ENCODE measurements around the gene MAP4. TPM values are rescaled to one million over a fixed set of nuclear protein-coding genes. Genes with fewer than 3 reads are reported as not detected.

Gene MAP4
- polyA plus RNA-seq, 1 donor from 2014 or later = 186 TPM

- H3K36me3 ChIP-seq (ENCODE audit: insufficient read depth, low read length) = no peaks in the 10 kb centered on the region
- no peak overlapping the region for H3K4me2 ChIP-seq (ENCODE audit: low read length)
- no peaks in the 10 kb centered on the region for H3F3A ChIP-seq (ENCODE audit: insufficient read depth, low read length, poor library complexity, severe bottlenecking)
- peak overlapping the region; percentile 1 for H3K27ac ChIP-seq (ENCODE audit: low read length)
- no peaks in the 10 kb centered on the region for H4K20me1 ChIP-seq (ENCODE audit: insufficient read depth)
- H2AFZ ChIP-seq (ENCODE audit: low read depth, low read length) = no peak overlapping the region
- no peak overlapping the region for H3K4me3 ChIP-seq (ENCODE audit: low read length)
- no peaks in the 10 kb centered on the region for H3K27me3 ChIP-seq (ENCODE audit: insufficient read depth, low read depth, low read length)
- TF ChIP-seq SMC3 (conservative IDR thresholded peaks at IDR 0.05; ENCODE audit: poor library complexity) = no peak
- no peak for TF ChIP-seq RAD21 (conservative IDR thresholded peaks at IDR 0.05)
- TF ChIP-seq MXI1 (conservative IDR thresholded peaks at IDR 0.05; ENCODE audit: poor library complexity, severe bottlenecking) = no peak
- no peak for TF ChIP-seq REST (IDR thresholded peaks at IDR 0.05; ENCODE audit: borderline replicate concordance)
- TF ChIP-seq TAF1 (IDR thresholded peaks at IDR 0.05; ENCODE audit: low read depth) = no peak
- no peak for TF ChIP-seq EP300 (conservative IDR thresholded peaks at IDR 0.05; ENCODE audit: poor library complexity, severe bottlenecking)
- TF ChIP-seq POLR2AphosphoS5 (IDR thresholded peaks at IDR 0.05) = no peak
- no peak for TF ChIP-seq EZH2 (IDR thresholded peaks at IDR 0.05; ENCODE audit: borderline replicate concordance, insufficient read depth, low read length, poor library complexity, severe bottlenecking)
- TF ChIP-seq CTCF (IDR thresholded peaks at IDR 0.05; ENCODE audit: poor library complexity, severe bottlenecking) = no peak
- peaks cover 34% of the 10 kb centered on the region for H3K79me2 ChIP-seq (replicated peaks; ENCODE audit: insufficient read depth, low read length)
- no peaks in the 10 kb centered on the region for H3K9me3 ChIP-seq (ENCODE audit: low read length)
- H3K9me2 ChIP-seq (ENCODE audit: insufficient read depth, low read length) = no peaks in the 10 kb centered on the region
- H3K9ac ChIP-seq (ENCODE audit: low read length) = no peak overlapping the region
These were observed 17.8 kb upstream of the MAP4 start for GRCh38 chr3:48034000-48034516.

GRCh38 chr3:48030188-48030587 lies 14.0 kb upstream of the MAP4 start:
- H3K27ac ChIP-seq (ENCODE audit: low read length) = no peak overlapping the region
- H3F3A ChIP-seq (ENCODE audit: insufficient read depth, low read length, poor library complexity, severe bottlenecking) = no peaks in the 10 kb centered on the region
- H3K4me2 ChIP-seq (ENCODE audit: low read length) = no peak overlapping the region
- H3K27me3 ChIP-seq (ENCODE audit: insufficient read depth, low read depth, low read length) = no peaks in the 10 kb centered on the region
- peaks cover 24% of the 10 kb centered on the region for H3K79me2 ChIP-seq (replicated peaks; ENCODE audit: insufficient read depth, low read length)
- TF ChIP-seq SMC3 (conservative IDR thresholded peaks at IDR 0.05; ENCODE audit: poor library complexity) (no peak), CTCF (IDR thresholded peaks at IDR 0.05; ENCODE audit: poor library complexity, severe bottlenecking) (no peak), REST (IDR thresholded peaks at IDR 0.05; ENCODE audit: borderline replicate concordance) (no peak), MXI1 (conservative IDR thresholded peaks at IDR 0.05; ENCODE audit: poor library complexity, severe bottlenecking) (no peak)
- H3K36me3 ChIP-seq (ENCODE audit: insufficient read depth, low read length) = no peaks in the 10 kb centered on the region
- no peak overlapping the region for H2AFZ ChIP-seq (ENCODE audit: low read depth, low read length)
- H3K9ac ChIP-seq (ENCODE audit: low read length) = no peak overlapping the region
- H4K20me1 ChIP-seq (ENCODE audit: insufficient read depth) = no peaks in the 10 kb centered on the region
- no peaks in the 10 kb centered on the region for H3K9me2 ChIP-seq (ENCODE audit: insufficient read depth, low read length)
- H3K4me3 ChIP-seq (ENCODE audit: low read length) = no peak overlapping the region
- H3K9me3 ChIP-seq (ENCODE audit: low read length) = no peaks in the 10 kb centered on the region
